WERI-Rb-1 (cell line): Measurements from ENCODE around the gene TAF1B.

Experiments used
- DNase-seq: peaks from one replicate; pipeline ENCODE4 v3.0.0-alpha.2; 2020
- H3K27ac ChIP-seq: fragments of 250-450 bp; sonication (Bioruptor Pico); 2 replicates; pipeline ENCODE4 v1.5.1; 2020; ENCODE audit warnings: mild to moderate bottlenecking, moderate library complexity
- H3K27me3 ChIP-seq: fragments of 250-450 bp; sonication (Bioruptor Pico); 2 replicates; pipeline ENCODE4 v1.5.1; 2021; ENCODE audit warnings: mild to moderate bottlenecking, low read depth, moderate library complexity; ENCODE audit not compliant: insufficient read depth, severe bottlenecking
- H3K36me3 ChIP-seq: fragments of 250-450 bp; sonication (Bioruptor Pico); 2 replicates; pipeline ENCODE4 v1.5.1; 2020; ENCODE audit warnings: mild to moderate bottlenecking, moderate library complexity
- H3K4me3 ChIP-seq: 2 replicates; pipeline ENCODE4 v1.5.1; 2011; ENCODE audit warnings: low read depth, mild to moderate bottlenecking, control low read depth, low read length
- H3K9me3 ChIP-seq: fragments of 250-450 bp; sonication (Bioruptor Pico); 2 replicates; pipeline ENCODE4 v1.5.1; 2021; ENCODE audit warnings: mild to moderate bottlenecking, moderate library complexity; ENCODE audit not compliant: severe bottlenecking
- TF ChIP-seq, protein P1 (sequence below): IDR thresholded peaks from 2 replicates; pipeline ENCODE4 v1.5.1; 2011; ENCODE audit warnings: low read depth, mild to moderate bottlenecking, control low read depth, inconsistent platforms, low read length

TAF1B gene

DNA sequence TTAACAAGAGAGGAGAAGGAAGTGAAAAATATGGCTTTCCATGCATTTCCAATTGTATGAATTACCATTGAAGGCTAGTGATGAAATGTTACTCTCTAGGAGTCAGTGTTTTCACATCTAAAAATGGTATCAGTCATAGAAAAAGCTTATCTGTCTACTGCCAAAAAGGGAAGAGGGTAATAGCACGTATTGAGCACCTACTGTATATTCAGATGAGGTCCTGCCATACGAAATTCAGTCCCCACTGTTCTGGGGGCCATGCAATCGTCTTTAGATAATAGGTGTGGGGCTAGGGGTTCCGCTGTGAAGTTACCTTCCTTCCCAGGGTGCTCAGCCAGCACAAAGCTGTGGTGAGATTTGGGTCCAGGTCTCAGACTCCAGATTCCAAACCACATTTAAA is 94.0 kb downstream of the TAF1B start:
- no peak for DNase-seq
- H3K9me3 ChIP-seq: no peaks in the 10 kb centered on the region
- H3K27me3 ChIP-seq: no peaks in the 10 kb centered on the region
- H3K36me3 ChIP-seq: peaks cover 37% of the 10 kb centered on the region
- TF ChIP-seq, protein P1, sequence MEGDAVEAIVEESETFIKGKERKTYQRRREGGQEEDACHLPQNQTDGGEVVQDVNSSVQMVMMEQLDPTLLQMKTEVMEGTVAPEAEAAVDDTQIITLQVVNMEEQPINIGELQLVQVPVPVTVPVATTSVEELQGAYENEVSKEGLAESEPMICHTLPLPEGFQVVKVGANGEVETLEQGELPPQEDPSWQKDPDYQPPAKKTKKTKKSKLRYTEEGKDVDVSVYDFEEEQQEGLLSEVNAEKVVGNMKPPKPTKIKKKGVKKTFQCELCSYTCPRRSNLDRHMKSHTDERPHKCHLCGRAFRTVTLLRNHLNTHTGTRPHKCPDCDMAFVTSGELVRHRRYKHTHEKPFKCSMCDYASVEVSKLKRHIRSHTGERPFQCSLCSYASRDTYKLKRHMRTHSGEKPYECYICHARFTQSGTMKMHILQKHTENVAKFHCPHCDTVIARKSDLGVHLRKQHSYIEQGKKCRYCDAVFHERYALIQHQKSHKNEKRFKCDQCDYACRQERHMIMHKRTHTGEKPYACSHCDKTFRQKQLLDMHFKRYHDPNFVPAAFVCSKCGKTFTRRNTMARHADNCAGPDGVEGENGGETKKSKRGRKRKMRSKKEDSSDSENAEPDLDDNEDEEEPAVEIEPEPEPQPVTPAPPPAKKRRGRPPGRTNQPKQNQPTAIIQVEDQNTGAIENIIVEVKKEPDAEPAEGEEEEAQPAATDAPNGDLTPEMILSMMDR: no peak
- H3K4me3 ChIP-seq: no peak overlapping the region
- no peak overlapping the region for H3K27ac ChIP-seq

DNA sequence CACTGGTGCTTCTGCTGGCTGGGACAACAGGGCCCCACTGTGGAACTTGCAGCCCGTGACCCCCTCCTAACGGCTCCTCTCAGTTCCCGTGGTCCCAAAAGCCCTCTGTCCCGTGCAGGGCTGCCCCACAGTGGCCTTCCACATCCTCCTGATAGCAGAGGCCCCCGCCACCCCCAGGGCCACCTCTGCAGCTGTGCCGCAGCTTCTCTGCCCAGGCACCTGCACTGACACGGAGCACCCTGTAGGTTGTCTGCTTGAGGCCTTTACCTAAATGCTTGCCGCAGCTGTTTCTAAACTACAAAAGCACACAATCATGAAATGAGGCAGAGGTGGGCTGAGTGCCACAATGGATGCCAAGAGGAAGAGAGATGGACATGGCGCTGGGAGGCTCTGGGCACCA is 94.7 kb downstream of the TAF1B start:
- TF ChIP-seq, protein P1: no peak
- Histone ChIP-seq H3K36me3 (peaks cover 31% of the 10 kb centered on the region), H3K9me3 (no peaks in the 10 kb centered on the region), H3K4me3 (no peak overlapping the region), H3K27me3 (no peaks in the 10 kb centered on the region), H3K27ac (no peak overlapping the region)
- no peak for DNase-seq

DNA sequence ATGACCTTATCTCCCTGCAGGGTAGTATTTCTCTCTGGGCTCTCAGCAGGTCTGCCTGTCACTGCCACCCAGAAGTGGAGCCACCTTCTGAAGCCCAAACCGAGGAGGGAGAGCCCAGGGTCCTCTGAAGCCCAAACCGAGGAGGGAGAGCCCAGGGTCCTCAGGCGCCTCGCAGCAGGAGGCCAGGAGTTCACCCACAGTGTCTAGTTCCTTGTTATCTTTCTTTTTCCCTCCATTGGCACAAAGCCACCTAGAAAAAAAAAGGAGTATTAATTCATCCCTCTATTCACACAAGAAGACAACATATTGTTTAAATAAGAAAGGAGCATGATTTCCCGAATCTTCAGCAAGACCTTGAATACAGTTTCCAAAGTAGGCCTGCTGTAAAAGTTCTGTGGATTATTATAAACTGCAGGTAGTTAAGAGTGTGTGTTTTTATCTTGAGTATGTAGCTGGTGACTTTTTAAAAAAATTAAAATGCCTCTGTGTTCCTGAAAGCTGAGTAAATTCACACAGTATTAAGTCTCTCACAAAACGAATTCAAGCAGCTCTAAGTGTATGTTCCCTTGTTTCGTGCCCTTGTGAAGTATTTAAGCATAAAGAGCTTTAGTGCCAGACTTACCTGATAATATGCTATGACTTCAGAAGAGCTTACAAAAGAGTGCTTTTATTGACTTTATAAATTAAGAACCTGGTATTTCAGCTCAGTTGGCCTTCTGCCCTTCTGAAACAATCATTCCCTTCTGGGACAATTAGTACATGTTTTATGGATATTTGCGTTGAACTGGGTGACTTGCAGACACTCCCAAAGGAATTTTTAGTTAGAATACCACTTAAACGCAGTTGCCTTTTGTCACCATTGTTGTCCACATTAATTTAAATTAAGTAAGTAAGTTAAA is 96.6 kb downstream of the TAF1B start:
- no peak overlapping the region for H3K27ac ChIP-seq
- peaks cover 14% of the 10 kb centered on the region for H3K36me3 ChIP-seq
- H3K9me3 ChIP-seq: no peaks in the 10 kb centered on the region
- no peak overlapping the region for H3K4me3 ChIP-seq
- TF ChIP-seq, protein P1: no peak
- DNase-seq: no peak
- H3K27me3 ChIP-seq: no peaks in the 10 kb centered on the region

DNA sequence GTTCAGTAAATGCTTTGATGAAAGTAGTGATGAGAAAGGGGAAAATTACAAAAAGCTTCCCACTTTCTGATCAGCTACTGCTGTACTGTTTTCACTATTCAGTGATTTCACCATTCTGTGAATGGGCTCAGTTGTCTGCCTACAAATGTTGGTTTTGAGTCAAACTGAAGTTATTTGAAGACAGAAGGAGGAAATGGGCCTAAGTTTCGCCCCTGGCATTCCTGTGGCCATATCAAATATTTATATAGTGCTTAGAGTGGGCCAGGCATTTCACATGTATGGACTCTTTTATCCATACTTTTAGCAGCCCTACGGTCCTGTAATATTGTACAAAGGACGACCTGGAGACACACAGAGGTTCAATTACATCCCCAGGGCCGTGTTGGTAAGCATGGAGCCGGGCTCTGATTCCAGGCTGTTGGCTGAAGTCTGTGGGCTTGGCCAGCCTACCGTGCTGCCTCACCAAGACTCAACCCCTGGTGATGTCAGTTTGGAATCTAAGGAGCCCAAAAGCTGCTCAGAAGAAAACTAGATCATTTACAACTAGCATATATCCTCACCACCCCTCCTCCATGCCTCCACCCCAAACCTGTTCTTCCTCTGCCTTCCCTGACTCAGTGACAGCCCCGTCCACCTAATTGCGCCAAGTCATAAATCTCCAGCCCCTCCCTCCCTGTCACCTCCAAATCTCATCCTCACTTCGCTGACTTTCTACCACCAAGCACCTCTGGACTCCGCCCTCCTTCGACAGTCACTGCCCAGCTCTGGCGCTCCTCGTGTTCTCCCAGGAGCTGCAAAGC is 98.1 kb downstream of the TAF1B start:
- Histone ChIP-seq H3K36me3 (peaks cover 7% of the 10 kb centered on the region), H3K9me3 (no peaks in the 10 kb centered on the region), H3K4me3 (no peak overlapping the region), H3K27me3 (no peaks in the 10 kb centered on the region), H3K27ac (no peak overlapping the region)
- TF ChIP-seq, protein P1: no peak
- no peak for DNase-seq

DNA sequence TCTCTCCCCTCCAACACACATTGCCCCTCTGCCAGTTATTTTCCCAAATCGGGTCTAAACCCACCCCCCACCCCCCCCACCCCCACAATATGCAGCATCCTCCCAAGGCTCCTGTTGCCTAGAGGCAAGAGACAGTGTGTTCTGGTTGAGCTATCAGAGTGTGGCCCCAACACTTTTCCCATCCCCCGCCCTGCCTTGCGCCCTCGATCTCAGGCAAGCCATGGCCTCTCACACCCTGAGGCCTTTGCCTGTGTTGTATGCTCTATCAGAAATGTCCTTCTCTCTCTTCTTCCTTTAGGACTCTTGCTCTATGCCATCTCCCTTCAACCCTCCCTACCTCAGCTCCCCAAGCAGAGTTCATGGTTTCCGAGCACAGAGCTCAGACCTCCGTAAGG is 98.7 kb downstream of the TAF1B start:
- no peaks in the 10 kb centered on the region for H3K27me3 ChIP-seq
- TF ChIP-seq, protein P1: no peak
- H3K4me3 ChIP-seq: no peak overlapping the region
- no peak overlapping the region for H3K27ac ChIP-seq
- no peak for DNase-seq
- peaks cover 4% of the 10 kb centered on the region for H3K36me3 ChIP-seq
- H3K9me3 ChIP-seq: no peaks in the 10 kb centered on the region
